SU-DHL-6 (cell line): Measurements from ENCODE around the gene TYMS.

ENCODE experiments used
- H2AFZ ChIP-seq: fragments of 200-600 bp; sonication (generic); 2 replicates; pipeline ENCODE4 v1.6.1; 2014; ENCODE audit warnings: low read depth, mild to moderate bottlenecking, moderate library complexity, mixed read lengths, antibody characterized with exemption, low read length; ENCODE audit not compliant: severe bottlenecking
- H3F3A ChIP-seq: fragments of 200-600 bp; shearing (Covaris generic); 2 replicates; pipeline ENCODE4 v1.6.0; 2016; ENCODE audit warnings: antibody characterized with exemption, mild to moderate bottlenecking; ENCODE audit not compliant: insufficient read depth
- H3K27ac ChIP-seq: fragments of 200-600 bp; sonication (generic); 2 replicates; pipeline ENCODE4 v1.5.1; 2016; ENCODE audit warnings: low read depth, mild to moderate bottlenecking, low read length, moderate library complexity, mixed read lengths
- H3K27me3 ChIP-seq: fragments of 200-600 bp; sonication (generic), shearing (Covaris generic); 2 replicates; pipeline ENCODE4 v1.6.0; 2014; ENCODE audit warnings: mild to moderate bottlenecking, low read length
- H3K36me3 ChIP-seq: fragments of 200-600 bp; sonication (generic); 2 replicates; pipeline ENCODE4 v1.6.1; 2014; ENCODE audit warnings: mild to moderate bottlenecking, low read length, mixed read lengths
- H3K4me2 ChIP-seq: fragments of 300-600, 200-600 bp; shearing (Covaris generic), sonication (generic); 2 replicates; pipeline ENCODE4 v1.6.0; 2014; ENCODE audit warnings: low read length, low read depth, mild to moderate bottlenecking; ENCODE audit not compliant: poor library complexity, severe bottlenecking
- H3K4me3 ChIP-seq: fragments of 200-600 bp; sonication (generic); 2 replicates; pipeline ENCODE4 v1.5.1; 2014; ENCODE audit warnings: antibody characterized with exemption, low read length, mild to moderate bottlenecking, mixed read lengths; ENCODE audit not compliant: insufficient read depth, poor library complexity, severe bottlenecking
- H3K79me2 ChIP-seq: fragments of 200-600 bp; sonication (generic); 2 replicates; pipeline ENCODE4 v1.6.1; 2014; ENCODE audit warnings: mild to moderate bottlenecking, low read length, moderate library complexity; ENCODE audit not compliant: insufficient read depth
- H3K9ac ChIP-seq: fragments of 200-600 bp; sonication (generic); 2 replicates; pipeline ENCODE4 v1.7.0; 2014; ENCODE audit warnings: mild to moderate bottlenecking, low read length
- H3K9me2 ChIP-seq: fragments of 200-600 bp; sonication (generic); replicated peaks from 2 replicates; pipeline ENCODE4 v1.6.1; 2014; ENCODE audit warnings: low read length; ENCODE audit not compliant: insufficient read depth
- H3K9me3 ChIP-seq: fragments of 200-600 bp; sonication (generic); 2 replicates; pipeline ENCODE4 v1.6.1; 2014; ENCODE audit warnings: low read length, mixed read lengths; ENCODE audit not compliant: insufficient read depth
- H4K20me1 ChIP-seq: fragments of 200-600 bp; sonication (generic); 2 replicates; pipeline ENCODE4 v1.6.1; 2014; ENCODE audit warnings: low read depth, mild to moderate bottlenecking, antibody characterized with exemption, low read length, moderate library complexity, mixed read lengths
- EZH2phosphoT487 ChIP-seq: fragments of 200-600 bp; sonication (generic), shearing (Covaris generic); conservative IDR thresholded peaks from 2 replicates; pipeline ENCODE4 v1.6.1; 2018; ENCODE audit warnings: mild to moderate bottlenecking, antibody characterized with exemption, low read length, moderate library complexity, mixed read lengths
- TF ChIP-seq, protein P1 (sequence below): fragments of 200-600 bp; sonication (generic); IDR thresholded peaks from one replicate; pipeline ENCODE4 v1.5.1; 2017; ENCODE audit warnings: antibody characterized with exemption, mild to moderate bottlenecking, low read length, moderate library complexity; ENCODE audit not compliant: insufficient read depth, poor library complexity, severe bottlenecking

TYMS gene

DNA sequence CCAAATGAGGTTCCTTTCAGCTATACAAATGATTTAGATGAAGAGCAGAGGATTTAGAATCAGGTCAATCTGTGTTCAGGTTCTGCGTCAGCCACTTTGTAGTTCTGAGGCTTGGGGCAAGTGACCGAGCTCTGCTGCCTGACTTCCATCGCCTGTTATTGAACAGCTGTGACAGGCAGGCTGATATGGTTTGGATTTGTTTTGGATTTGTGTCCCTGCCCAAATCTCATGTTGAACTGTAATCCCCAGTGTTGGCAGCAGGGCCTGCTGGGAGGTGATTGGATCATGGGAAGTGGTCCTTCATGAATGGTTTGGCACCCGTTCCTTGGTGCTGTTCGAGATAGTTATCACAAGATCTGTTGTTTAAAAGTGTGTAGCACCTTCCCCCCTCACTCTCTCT is 18.6 kb downstream of the TYMS start:
- Histone ChIP-seq H3K27me3 (no peaks in the 10 kb centered on the region), H3K4me3 (no peak overlapping the region), H3K9me3 (no peaks in the 10 kb centered on the region), H3K9me2 (no peaks in the 10 kb centered on the region), H3K36me3 (peaks cover 20% of the 10 kb centered on the region), H3K79me2 (no peaks in the 10 kb centered on the region), H2AFZ (no peak overlapping the region), H3K9ac (no peak overlapping the region), H3K4me2 (no peak overlapping the region), H3F3A (peaks cover 33% of the 10 kb centered on the region), H4K20me1 (no peaks in the 10 kb centered on the region), H3K27ac (no peak overlapping the region)
- TF ChIP-seq EZH2phosphoT487: no peak
- TF ChIP-seq, protein P1, sequence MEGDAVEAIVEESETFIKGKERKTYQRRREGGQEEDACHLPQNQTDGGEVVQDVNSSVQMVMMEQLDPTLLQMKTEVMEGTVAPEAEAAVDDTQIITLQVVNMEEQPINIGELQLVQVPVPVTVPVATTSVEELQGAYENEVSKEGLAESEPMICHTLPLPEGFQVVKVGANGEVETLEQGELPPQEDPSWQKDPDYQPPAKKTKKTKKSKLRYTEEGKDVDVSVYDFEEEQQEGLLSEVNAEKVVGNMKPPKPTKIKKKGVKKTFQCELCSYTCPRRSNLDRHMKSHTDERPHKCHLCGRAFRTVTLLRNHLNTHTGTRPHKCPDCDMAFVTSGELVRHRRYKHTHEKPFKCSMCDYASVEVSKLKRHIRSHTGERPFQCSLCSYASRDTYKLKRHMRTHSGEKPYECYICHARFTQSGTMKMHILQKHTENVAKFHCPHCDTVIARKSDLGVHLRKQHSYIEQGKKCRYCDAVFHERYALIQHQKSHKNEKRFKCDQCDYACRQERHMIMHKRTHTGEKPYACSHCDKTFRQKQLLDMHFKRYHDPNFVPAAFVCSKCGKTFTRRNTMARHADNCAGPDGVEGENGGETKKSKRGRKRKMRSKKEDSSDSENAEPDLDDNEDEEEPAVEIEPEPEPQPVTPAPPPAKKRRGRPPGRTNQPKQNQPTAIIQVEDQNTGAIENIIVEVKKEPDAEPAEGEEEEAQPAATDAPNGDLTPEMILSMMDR: no peak

DNA sequence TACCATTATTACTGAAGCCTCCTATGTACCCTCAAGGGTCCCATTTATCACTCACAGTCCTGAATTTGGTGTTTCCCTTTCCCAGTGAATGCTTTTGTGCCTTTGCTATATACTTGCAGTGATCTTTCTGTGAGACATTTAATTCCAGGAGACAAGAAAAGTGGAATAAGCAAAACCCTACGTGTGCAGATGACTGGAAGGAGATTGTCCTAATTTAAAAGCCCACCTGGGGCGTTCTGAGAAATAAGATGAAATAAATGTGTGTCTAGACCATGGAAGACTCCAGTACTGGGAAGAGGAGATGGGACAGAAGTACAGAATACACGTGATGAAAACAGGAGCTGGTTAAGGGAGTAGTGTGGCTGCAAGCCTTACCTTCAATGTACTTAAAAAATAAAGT is 19.3 kb downstream of the TYMS start:
- Histone ChIP-seq H3K36me3 (peaks cover 15% of the 10 kb centered on the region), H3K27me3 (no peaks in the 10 kb centered on the region), H3K9me2 (no peaks in the 10 kb centered on the region), H2AFZ (no peak overlapping the region), H3K9me3 (no peaks in the 10 kb centered on the region), H3K79me2 (no peaks in the 10 kb centered on the region), H3K4me2 (no peak overlapping the region), H3K4me3 (no peak overlapping the region), H4K20me1 (no peaks in the 10 kb centered on the region), H3K27ac (no peak overlapping the region), H3K9ac (no peak overlapping the region), H3F3A (peaks cover 33% of the 10 kb centered on the region)
- no peak for TF ChIP-seq EZH2phosphoT487
- TF ChIP-seq, protein P1: no peak

DNA sequence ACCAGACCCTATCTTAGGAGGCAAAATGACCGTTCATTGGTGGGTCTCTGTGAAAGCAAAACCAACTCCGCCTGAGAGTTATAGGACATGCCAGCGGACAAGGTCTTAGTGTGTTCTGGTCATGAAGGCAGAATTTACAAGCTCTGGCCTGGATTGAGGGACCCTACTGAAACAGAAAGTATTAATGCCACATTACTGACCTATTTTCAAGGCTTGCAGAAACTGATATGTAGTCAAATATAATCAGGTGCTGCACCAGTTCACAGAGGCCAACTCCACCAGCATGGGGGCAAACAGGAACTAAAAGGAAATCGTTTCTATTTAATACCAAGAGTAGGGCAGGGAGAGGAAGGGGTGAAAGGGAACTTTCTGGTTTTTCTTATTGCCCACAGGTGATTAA is 19.7 kb downstream of the TYMS start:
- H3K9ac ChIP-seq: no peak overlapping the region
- H3F3A ChIP-seq: peaks cover 33% of the 10 kb centered on the region
- H3K4me2 ChIP-seq: no peak overlapping the region
- H3K9me3 ChIP-seq: no peaks in the 10 kb centered on the region
- H2AFZ ChIP-seq: no peak overlapping the region
- TF ChIP-seq, protein P1: no peak
- TF ChIP-seq EZH2phosphoT487: no peak
- H3K9me2 ChIP-seq: no peaks in the 10 kb centered on the region
- H3K36me3 ChIP-seq: peaks cover 13% of the 10 kb centered on the region
- no peaks in the 10 kb centered on the region for H3K27me3 ChIP-seq
- no peaks in the 10 kb centered on the region for H3K79me2 ChIP-seq
- H3K27ac ChIP-seq: no peak overlapping the region
- H3K4me3 ChIP-seq: no peak overlapping the region
- H4K20me1 ChIP-seq: no peaks in the 10 kb centered on the region
